GM21381 (cell line): ENCODE results near the gene SNX13.
"Not testable (repeated sequence)": the region's sequence is repeated elsewhere in the genome, so short reads cannot be mapped to it uniquely, and the experiment has no call there.

Experiments used
- ATAC-seq: cut with Tn5 transposase; IDR thresholded peaks from one replicate; pipeline ENCODE4 v1.9.1; 2021; ENCODE audit warnings: mild to moderate bottlenecking, moderate library complexity; ENCODE audit not compliant: unreplicated experiment

The SNX13 gene

GRCh38 chr7:17916786-17917185 lies 23.5 kb downstream of the SNX13 start:
- no peak for ATAC-seq

- ATAC-seq, result no peak
Observed at GRCh38 chr7:17915796-17916195, 24.5 kb downstream of the SNX13 start.

DNA sequence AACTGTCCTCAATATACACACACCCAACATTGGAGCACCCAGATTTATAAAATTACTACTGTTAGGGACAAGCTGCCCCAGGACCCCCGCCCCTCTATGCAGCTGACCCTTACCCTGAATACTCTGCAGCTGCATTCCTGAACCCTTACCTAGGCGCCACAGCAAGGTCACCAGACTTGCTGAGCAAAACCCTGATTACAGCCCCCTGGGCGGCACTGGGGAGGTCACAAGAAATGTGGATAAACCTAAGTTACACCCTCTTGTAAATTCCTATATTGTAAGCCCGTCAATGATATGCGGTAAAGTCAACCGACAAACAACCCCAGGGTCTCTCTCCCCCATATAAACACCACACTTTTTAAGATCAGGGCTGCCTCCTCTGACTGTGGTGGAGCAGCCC lies 25.1 kb downstream of the SNX13 start:
- no peak for ATAC-seq

DNA sequence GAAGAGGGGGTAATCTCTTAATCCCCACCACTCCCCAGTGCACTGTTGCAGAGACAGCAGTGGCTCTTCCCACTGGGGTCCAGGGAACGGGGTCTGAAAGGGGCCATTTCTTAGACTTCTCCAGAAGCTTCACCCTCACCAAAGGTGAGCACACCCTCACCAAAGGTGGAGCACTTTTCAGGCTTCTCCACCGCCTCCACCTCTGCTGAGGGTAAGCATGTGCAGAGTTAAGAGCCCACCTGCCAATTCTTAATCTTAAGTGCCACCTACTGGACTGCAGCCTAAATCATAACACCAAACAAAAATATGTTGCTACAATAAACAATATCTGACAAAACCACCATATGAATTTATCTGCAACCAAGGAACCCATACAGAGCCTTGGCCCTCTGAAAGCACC lies 27.0 kb downstream of the SNX13 start:
- ATAC-seq, result no peak

GRCh38 chr7:17912536-17913235 lies 27.6 kb downstream of the SNX13 start:
- ATAC-seq, result no peak

DNA sequence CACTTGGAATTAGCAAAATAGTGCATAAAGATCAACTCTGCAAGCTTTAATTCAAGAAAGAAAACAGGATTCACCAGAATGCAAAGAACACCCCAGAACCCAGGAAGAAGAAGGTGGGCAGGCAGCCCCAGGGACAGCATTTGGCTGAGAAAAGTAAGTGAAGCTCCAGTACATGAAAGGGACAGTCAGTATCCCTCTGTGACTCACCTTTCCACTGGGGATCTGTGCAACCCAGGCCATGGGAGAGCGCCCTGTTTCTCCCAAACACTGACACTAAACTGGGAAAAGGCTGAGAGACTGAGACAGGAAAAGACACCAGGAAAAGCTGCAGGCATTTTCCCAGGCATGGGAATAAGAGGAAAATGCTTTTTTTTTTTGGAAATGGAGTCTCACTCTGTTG lies 28.2 kb downstream of the SNX13 start:
- ATAC-seq, result no peak

DNA sequence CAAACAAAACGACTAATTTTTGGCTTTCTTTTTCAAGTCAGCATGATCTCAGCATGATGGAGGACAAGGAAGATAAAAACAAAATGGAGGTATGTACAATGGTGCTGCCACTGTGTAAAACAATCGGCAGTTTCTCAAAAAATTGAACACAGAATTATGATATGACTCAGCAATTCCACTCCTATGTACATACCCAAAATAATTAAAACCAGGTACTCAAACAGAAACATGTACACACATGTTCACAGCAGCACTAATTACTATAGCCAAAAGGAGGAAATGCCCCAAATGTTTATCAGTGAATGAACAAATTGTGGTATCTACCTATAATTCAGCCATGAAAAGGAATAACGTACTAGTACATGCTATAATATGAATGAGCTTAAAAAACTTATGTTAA lies 29.9 kb downstream of the SNX13 start:
- no peak for ATAC-seq

GRCh38 chr7:17909310-17909709 lies 31.0 kb downstream of the SNX13 start:
- ATAC-seq, result not testable (repeated sequence)

DNA sequence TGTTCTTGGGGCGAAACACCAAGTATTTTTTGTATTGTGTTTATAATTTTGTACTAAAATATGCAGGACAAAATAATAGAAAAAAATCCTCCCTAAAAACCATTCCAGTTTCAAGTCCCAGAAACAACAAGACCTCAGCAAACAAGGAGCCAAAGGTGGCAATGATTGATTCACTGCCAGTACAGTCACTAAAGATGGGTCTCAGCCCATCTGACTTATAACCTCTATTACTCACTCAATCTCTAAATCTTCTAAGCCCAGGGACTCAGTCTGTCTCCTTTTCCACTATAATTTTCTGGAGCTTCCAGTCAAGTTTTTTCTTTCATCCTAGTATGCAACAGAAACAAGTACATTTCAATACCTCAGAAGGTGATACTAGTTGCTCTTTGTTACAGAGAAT lies 33.3 kb downstream of the SNX13 start:
- no peak for ATAC-seq

GRCh38 chr7:17903337-17903736 lies 37.0 kb downstream of the SNX13 start:
- ATAC-seq, result no peak

- no peak for ATAC-seq
Observed at GRCh38 chr7:17902599-17902998, 37.7 kb downstream of the SNX13 start.

DNA sequence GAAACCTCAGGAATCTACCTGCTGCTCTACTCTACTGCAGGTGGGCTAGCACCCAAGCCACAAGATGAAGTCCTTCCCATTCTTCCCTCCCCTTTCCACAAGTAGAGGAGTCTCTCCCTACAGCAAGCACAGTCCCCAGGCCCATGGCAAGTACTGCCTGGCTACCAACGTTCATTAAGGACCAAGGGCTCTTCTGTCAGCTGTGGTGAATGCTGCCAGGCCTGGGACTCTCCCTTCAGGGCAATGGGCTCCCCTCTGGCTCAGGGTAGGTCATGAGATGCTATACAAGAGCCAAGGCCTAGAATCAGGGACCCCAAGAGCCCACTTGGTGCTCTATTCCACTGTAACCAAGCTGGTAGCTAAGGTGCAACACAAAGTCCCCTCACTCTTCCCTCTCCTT lies 39.8 kb downstream of the SNX13 start:
- ATAC-seq, result no peak

DNA sequence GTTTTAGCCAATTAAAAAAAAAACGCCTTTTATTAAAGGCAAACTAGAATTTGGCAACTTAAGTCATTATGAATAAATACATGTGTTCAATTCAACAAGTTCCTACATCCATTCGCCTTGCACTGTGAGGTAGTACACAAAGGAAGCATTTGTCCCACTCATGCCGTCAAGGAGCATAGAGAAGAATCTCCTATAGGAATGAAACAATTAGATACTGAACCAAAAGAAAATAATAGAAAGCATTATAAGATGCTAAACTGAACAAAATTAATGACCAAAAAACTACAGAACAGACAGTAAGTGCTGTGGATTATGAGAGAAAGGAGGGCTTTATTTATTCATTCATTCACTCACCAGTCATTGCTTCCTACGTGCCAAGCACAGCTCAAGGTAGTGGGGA lies 42.2 kb downstream of the SNX13 start:
- ATAC-seq, result no peak

DNA sequence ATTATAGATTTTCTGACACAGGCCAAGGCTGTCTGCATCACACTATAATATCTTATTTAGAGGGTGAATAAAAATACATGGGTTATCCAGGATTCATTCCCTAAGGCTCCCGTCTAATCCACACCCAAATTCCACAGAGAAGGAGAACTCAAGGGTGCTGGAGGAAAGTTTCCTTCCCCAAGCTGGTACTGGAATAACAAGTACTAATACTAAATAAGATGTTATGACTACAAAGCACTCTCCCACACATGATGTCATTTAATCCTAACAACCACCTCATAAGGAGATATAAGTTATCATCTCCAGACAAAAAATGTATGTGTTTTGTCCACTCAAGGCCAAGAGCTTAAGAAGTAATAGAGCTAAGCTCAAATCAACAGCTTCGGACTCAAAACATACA lies 53.0 kb downstream of the SNX13 start:
- no peak for ATAC-seq

- no peak for ATAC-seq
Observed at GRCh38 chr7:17882685-17883084, 57.6 kb downstream of the SNX13 start.

- no peak for ATAC-seq
Observed at GRCh38 chr7:17879075-17879661, 61.1 kb downstream of the SNX13 start.

- no peak for ATAC-seq
Observed at GRCh38 chr7:17878627-17879026, 61.7 kb downstream of the SNX13 start.

DNA sequence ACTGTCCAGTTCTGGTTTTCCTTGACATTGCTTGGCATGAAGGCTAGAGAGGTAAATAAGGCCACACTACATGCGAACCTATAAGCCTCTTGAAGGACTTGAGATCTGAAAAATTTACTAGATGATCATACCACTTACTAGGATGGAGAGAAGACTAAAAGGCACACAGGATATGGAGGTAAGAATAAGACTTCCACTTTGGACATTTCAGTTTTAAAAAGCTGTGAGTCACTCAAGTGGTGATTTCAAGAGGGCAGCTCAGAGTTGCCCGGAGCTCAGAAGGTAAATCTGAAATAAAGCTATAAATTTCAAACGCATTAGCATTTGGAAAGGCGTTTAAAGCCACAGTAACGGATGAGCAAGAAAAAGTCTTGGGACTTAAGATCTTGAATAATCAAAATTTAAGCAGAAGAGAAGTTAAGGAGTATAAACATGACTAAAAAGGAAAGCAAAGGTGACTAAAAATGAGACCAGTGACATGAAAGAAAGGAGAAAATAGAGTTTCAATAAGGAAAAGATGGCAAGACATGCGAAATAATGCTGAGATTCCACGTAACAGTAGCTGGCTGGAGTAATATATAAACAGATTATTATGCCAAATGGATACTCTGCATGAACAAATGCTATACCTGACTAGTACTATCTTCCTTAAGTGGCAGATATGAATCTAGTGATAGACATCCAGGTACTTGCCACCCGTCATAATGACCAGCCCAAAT lies 68.3 kb downstream of the SNX13 start:
- ATAC-seq, result no peak

DNA sequence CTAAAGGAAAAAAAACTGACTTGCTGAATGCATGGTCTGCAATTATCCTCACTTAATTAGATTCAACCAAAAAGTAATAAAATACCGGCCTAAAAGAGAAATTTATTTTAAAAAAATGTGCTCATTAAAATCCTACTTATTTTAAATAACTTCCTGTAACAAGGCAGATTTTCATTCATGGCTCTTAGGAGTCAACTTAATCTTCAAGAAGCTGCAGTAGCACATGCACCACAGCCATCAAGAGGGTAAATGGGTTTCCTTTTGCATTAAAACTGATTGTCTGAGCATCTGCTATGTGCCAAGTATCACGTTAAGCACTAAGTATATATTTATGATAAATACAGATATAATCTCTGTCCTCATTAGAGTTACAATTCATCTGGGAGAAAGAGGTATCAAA lies 69.9 kb downstream of the SNX13 start:
- ATAC-seq, result no peak

DNA sequence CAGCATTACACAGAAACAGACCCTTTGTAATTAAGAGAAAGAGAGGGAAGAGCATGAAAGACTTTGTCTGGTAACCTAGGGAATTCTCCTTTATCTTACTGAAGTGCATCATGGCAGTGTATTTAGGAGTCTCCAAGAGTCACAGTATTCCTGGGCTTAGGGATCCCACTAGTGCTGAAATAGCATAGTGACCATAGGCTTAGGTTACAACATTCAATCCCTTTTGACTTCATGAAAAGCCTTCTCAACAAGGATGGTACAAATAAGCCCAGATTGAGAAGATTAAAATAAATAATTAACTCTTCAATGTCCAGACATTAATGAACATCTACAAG lies 76.5 kb downstream of the SNX13 start:
- no peak for ATAC-seq

DNA sequence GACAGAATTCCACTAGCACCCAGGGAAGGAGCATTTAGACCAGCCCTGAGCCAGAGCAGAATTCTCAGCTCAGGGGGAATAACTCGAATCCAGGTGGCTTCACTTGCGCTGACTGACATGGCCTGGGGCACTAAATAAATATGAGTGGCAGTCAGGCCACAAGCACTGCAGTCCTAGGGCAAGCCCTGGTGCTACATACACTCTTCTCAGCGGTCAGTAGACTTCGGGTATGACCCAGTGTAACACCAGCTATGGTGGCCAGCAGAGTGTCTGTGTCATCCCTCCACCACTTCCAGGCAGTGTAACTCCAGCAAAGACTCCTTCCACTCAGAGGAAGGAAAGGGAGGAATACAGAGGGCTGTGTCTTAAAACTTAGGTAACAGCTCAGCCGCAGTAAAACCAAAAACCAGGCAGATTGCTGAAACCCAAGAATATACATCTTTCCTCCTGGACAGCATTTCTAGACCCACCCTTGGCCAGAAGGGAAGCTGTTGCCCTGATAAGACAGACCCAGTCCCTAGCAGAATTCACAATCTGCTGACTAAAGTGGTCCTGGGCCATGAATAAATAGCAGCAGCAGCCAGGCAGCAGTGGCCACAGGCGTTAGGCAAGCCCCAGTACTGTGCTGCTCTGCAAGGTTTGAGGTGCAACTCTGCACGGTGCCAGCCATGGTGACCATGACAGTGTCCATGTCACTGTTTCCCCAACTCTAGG lies 77.0 kb downstream of the SNX13 start:
- no peak for ATAC-seq

DNA sequence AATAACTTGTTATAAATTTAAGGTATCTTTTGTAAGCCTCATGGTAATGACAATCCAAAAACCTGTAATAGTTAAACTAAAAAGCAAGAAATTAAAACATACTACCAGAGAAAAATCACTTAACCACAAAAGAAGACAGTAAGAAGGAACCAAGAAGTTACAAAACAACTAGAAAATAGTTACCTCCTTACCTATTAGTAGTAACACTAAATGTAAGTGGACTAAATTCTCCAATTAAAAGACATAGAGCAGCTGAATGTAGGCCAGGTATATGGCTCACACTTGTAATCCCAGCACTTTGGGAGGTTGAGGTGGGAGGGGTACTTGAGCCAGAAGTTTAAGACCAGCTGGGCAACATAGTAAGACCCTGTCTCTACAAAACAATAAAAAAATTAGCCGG lies 84.0 kb downstream of the SNX13 start:
- ATAC-seq, result no peak
